ENCODE data around the gene MYO1E.

DNA sequence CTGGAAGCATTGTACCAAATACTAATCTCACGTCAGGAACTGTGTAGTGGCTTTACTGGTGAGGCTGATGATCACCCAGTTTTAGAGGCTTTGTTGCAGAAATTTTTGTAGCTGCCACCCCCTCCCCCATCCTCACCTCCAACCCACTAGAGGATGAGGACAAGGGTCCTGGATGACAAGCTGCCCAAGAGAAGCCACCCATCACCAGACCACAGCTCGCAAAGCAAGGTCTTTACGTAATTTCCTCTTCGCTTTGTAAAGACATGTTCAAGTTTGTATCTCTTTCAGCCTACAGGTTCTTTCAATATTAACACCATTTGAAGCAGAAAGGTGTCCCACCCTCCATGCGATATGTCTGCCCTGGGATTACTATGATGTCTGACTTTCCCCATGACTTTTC, 91.8 kb downstream of the MYO1E start:
- TF ChIP-seq FOXA1 (IDR thresholded peaks at IDR 0.05) (no peak), SP1 (IDR thresholded peaks at IDR 0.05) (no peak), FOXM1 (IDR thresholded peaks at IDR 0.05; ENCODE audit: borderline replicate concordance) (no peak), HDGF (IDR thresholded peaks at IDR 0.05; ENCODE audit: borderline replicate concordance) (no peak), NFRKB (IDR thresholded peaks at IDR 0.05) (no peak), BHLHE40 (IDR thresholded peaks at IDR 0.05; ENCODE audit: borderline replicate concordance) (no peak), FOXK2 (IDR thresholded peaks at IDR 0.05) (no peak), ELF4 (IDR thresholded peaks at IDR 0.05) (no peak), TARDBP (IDR thresholded peaks at IDR 0.05) (no peak), ZNF384 (IDR thresholded peaks at IDR 0.05) (no peak), ARNT (IDR thresholded peaks at IDR 0.05) (no peak), PKNOX1 (IDR thresholded peaks at IDR 0.05) (no peak), LEF1 (IDR thresholded peaks at IDR 0.05; ENCODE audit: borderline replicate concordance) (no peak), CTBP1 (IDR thresholded peaks at IDR 0.05; ENCODE audit: borderline replicate concordance) (no peak)

All from HEK293T (cell line).